Tibial nerve (tissue), 4 donors: ENCODE results near the gene RPS6KA6. TPM values are rescaled to one million over a fixed set of nuclear protein-coding genes. Genes with fewer than 3 reads are reported as not detected.

Experiments used
- DNase-seq, 2 donors: peaks; one replicate each; pipeline ENCODE4 v3.0.0-alpha.2; 2019; ENCODE audit warnings: low spot score in 2 of 2
- H3K27ac ChIP-seq, 4 donors: fragments of 200-600 bp; sonication (generic) in 3 of 4; one replicate each; pipeline ENCODE4 v1.5.1; 2017 to 2019; ENCODE audit warnings: mild to moderate bottlenecking in 1 of 4
- H3K27me3 ChIP-seq, 2 donors: fragments of 200-600 bp; sonication (generic) in 1 of 2; one replicate each; pipeline versions ENCODE4 v1.5.1 to v1.6.0; 2017 to 2019
- H3K36me3 ChIP-seq, 3 donors: fragments of 200-600 bp; sonication (generic); one replicate each; pipeline ENCODE4 v1.5.1; 2018 to 2019
- H3K4me1 ChIP-seq, 4 donors: fragments of 200-600 bp; sonication (generic) in 3 of 4; one replicate each; pipeline ENCODE4 v1.5.1; 2017 to 2019
- H3K4me3 ChIP-seq, 4 donors: fragments of 200-600 bp; sonication (generic) in 3 of 4; one replicate each; pipeline ENCODE4 v1.5.1; 2017 to 2019; ENCODE audit warnings: mild to moderate bottlenecking in 1 of 4, moderate library complexity in 1 of 4
- H3K9me3 ChIP-seq, 4 donors: fragments of 200-600 bp; sonication (generic) in 3 of 4; one replicate each; pipeline ENCODE4 v1.5.1; 2017 to 2019
- EP300 ChIP-seq, 2 donors: sonication (generic); formaldehyde crosslinking; IDR thresholded peaks; one replicate each; pipeline ENCODE4 v1.6.1; 2017; ENCODE audit warnings: antibody characterized with exemption in 2 of 2, mild to moderate bottlenecking in 1 of 2
- POLR2A ChIP-seq, 2 donors: fragments of 450-650 bp; IDR thresholded peaks; one replicate each; pipeline ENCODE4 v1.6.1; 2017; ENCODE audit warnings: antibody characterized with exemption in 2 of 2, mild to moderate bottlenecking in 2 of 2, moderate library complexity in 2 of 2
- WGBS, 2 donors: methylation state at CpG; one replicate each; pipeline ENCODE4 v1.1.5; 2018; 5-methylcytosine and 5-hydroxymethylcytosine counted together
- small RNA-seq: library from RNA; depleted of rRNA; stranded (forward); fragments of <200 nt; gene quantifications from one replicate; pipeline ENCODE3, GENCODE V24; 2016
- total RNA-seq, 4 donors: library from RNA; depleted of rRNA; stranded (reverse); fragments of >200 nt; gene quantifications; one replicate each; pipeline ENCODE4 v1.1.0, GENCODE V29; 2016
- TF ChIP-seq, protein P1 (sequence below), 5 experiments: fragments of 200-600 bp in 3 of 5; fragments of 450-650 bp in 2 of 5; sonication (generic) in 3 of 5; IDR thresholded peaks; one replicate each; pipeline ENCODE4 v1.5.1; 2016 to 2019; ENCODE audit warnings: antibody characterized with exemption in 5 of 5, mild to moderate bottlenecking in 3 of 5, moderate library complexity in 2 of 5

Gene RPS6KA6
- total RNA-seq, 4 donors from 2014 or later: 0.60 to 4.3 (median 1.4) TPM

DNA sequence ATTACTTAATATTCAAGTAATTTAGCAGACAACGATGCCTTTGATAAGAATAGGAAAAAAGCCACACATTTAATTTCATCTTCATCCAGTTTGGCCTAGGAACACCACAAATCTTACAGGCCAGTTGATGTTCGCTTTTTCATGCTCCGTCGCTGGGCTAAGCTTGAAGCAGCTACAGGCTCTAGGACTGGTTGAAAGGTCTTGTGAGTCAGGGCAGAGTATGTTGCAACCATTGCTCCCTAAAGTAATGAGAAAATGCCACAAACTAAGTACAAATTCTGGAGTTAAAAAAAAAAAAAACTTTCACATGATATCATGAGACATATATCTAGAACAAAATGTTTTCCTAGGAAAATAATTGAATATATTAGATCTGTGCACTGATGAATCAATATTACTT lies 123.8 kb downstream of the RPS6KA6 start:
- 77 to 79% methylated on average over 4 of the region's 4 CpGs for WGBS, 2 donors
- Histone ChIP-seq H3K9me3 (no peaks in the 10 kb centered on the region), H3K27ac (no peak overlapping the region), H3K27me3 (no peaks in the 10 kb centered on the region), H3K36me3 (no peaks in the 10 kb centered on the region), H3K4me1 (no peaks in the 10 kb centered on the region), H3K4me3 (no peak overlapping the region)
- no peak for DNase-seq
- TF ChIP-seq EP300 (IDR thresholded peaks at IDR 0.05) (no peak), POLR2A (IDR thresholded peaks at IDR 0.05) (no peak)
- TF ChIP-seq, protein P1, sequence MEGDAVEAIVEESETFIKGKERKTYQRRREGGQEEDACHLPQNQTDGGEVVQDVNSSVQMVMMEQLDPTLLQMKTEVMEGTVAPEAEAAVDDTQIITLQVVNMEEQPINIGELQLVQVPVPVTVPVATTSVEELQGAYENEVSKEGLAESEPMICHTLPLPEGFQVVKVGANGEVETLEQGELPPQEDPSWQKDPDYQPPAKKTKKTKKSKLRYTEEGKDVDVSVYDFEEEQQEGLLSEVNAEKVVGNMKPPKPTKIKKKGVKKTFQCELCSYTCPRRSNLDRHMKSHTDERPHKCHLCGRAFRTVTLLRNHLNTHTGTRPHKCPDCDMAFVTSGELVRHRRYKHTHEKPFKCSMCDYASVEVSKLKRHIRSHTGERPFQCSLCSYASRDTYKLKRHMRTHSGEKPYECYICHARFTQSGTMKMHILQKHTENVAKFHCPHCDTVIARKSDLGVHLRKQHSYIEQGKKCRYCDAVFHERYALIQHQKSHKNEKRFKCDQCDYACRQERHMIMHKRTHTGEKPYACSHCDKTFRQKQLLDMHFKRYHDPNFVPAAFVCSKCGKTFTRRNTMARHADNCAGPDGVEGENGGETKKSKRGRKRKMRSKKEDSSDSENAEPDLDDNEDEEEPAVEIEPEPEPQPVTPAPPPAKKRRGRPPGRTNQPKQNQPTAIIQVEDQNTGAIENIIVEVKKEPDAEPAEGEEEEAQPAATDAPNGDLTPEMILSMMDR (IDR thresholded peaks at IDR 0.05): no peak

DNA sequence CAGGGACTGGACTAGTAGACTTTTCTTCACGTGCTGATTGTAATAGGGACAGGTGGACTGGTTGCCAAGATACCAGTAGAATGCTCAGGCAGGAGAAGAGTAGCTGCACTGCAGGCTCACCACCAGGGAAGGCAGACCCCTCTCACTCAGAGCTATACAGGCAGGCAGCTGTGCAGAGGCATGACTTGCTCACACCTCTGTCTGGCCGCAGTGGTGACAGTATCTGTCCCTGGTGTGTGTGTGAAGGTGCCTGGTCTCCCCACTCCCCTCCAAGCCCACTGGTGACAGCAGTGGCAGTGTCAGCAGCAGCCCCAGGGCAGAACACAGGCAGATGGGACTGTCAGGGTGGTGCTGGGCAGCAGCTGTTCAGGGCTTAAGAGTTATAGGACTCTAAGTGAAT lies 140.7 kb downstream of the RPS6KA6 start:
- Histone ChIP-seq H3K36me3 (no peaks in the 10 kb centered on the region), H3K4me1 (no peaks in the 10 kb centered on the region), H3K27ac (no peak overlapping the region), H3K4me3 (no peak overlapping the region), H3K9me3 (no peaks in the 10 kb centered on the region), H3K27me3 (no peaks in the 10 kb centered on the region)
- WGBS, 2 donors: 80% methylated on average over 2 of the region's 2 CpGs; no CpG with 5 or more reads in 1 of the 2 donors
- DNase-seq: no peak
- TF ChIP-seq, protein P1 (IDR thresholded peaks at IDR 0.05): no peak
- no peak for TF ChIP-seq POLR2A (IDR thresholded peaks at IDR 0.05)

GRCh38 chrX:84046403-84046984 lies 141.5 kb downstream of the RPS6KA6 start:
- H3K36me3 ChIP-seq: no peaks in the 10 kb centered on the region
- H3K4me3 ChIP-seq: no peak overlapping the region
- no peaks in the 10 kb centered on the region for H3K9me3 ChIP-seq
- no peak for TF ChIP-seq POLR2A (IDR thresholded peaks at IDR 0.05)
- no peak for TF ChIP-seq EP300 (IDR thresholded peaks at IDR 0.05)
- TF ChIP-seq, protein P1 (IDR thresholded peaks at IDR 0.05): peak; percentile 22 to 51 (median 36)
- DNase-seq: no peak
- H3K4me1 ChIP-seq: no peaks in the 10 kb centered on the region
- WGBS, 2 donors: 7 to 34% methylated on average over 3 to 7 of the region's 7 CpGs
- no peaks in the 10 kb centered on the region for H3K27me3 ChIP-seq
- H3K27ac ChIP-seq: no peak overlapping the region

GRCh38 chrX:84044051-84044450 lies 143.9 kb downstream of the RPS6KA6 start:
- H3K9me3 ChIP-seq: no peaks in the 10 kb centered on the region
- no peak for DNase-seq
- no peak overlapping the region for H3K27ac ChIP-seq
- TF ChIP-seq EP300 (IDR thresholded peaks at IDR 0.05) (no peak), POLR2A (IDR thresholded peaks at IDR 0.05) (no peak)
- TF ChIP-seq, protein P1 (IDR thresholded peaks at IDR 0.05): no peak
- no peaks in the 10 kb centered on the region for H3K36me3 ChIP-seq
- H3K4me1 ChIP-seq: no peaks in the 10 kb centered on the region
- H3K27me3 ChIP-seq: no peaks in the 10 kb centered on the region
- no peak overlapping the region for H3K4me3 ChIP-seq
- 71 to 93% methylated on average over 4 of the region's 4 CpGs for WGBS, 2 donors

Small RNAs within 50 kb of the gene (small RNA-seq; reads per million reads assigned to genes)
- gene MIR548I4: not detected
